H1 (cell line): Measurements from ENCODE around the gene ZNF516. TPM values are rescaled to one million over a fixed set of nuclear protein-coding genes. Genes with fewer than 3 reads are reported as not detected.

Experiments
- CTCF ChIA-PET: fragments of 300-600 bp; sonication (Branson Sonifier 250); formaldehyde crosslinking; loops from one replicate; lab custom pipeline; 2021; ENCODE audit not compliant: partially characterized antibody; lab: Charles Lee
- POLR2A ChIA-PET: fragments of 300-600 bp; sonication (Branson Sonifier 250); formaldehyde crosslinking; loops from one replicate; lab custom pipeline; 2021; ENCODE audit warnings: inconsistent platforms; ENCODE audit not compliant: partially characterized antibody; lab: Charles Lee
- DNase-seq, 2 experiments: peaks; one replicate each; pipeline versions ENCODE4 v3.0.0 to v3.0.0-alpha.2; 2010 to 2022; ENCODE audit warnings: low spot score in 2 of 2, low read depth in 1 of 2, mixed read lengths in 1 of 2
- FAIRE-seq: peaks from 2 replicates; lab custom pipeline; 2011; peaks lifted over from hg19 to GRCh38; lab: Jason Lieb, UNC
- H2AFZ ChIP-seq: 2 replicates; pipeline ENCODE4 v1.8.1; 2012; ENCODE audit warnings: low read length, inconsistent platforms
- H2AK5ac ChIP-seq: 2 replicates; pipeline ENCODE4 v1.6.1; 2013; ENCODE audit warnings: low read depth, low read length
- H2BK120ac ChIP-seq: replicated peaks from 2 replicates; pipeline ENCODE3; 2013; ENCODE audit warnings: low read depth, low read length, inconsistent platforms
- H2BK12ac ChIP-seq: 2 replicates; pipeline ENCODE4 v1.6.1; 2013; ENCODE audit warnings: low read depth, low read length
- H2BK15ac ChIP-seq: 2 replicates; pipeline ENCODE4 v1.6.1; 2013; ENCODE audit warnings: low read length
- H2BK20ac ChIP-seq: 2 replicates; pipeline ENCODE4 v1.6.1; 2013; ENCODE audit warnings: low read length
- H2BK5ac ChIP-seq: 2 replicates; pipeline ENCODE4 v1.6.1; 2013; ENCODE audit warnings: low read depth, low read length
- H3K14ac ChIP-seq: 2 replicates; pipeline ENCODE4 v1.6.1; 2013; ENCODE audit warnings: inconsistent platforms; ENCODE audit not compliant: insufficient read length
- H3K18ac ChIP-seq: 2 replicates; pipeline ENCODE4 v1.6.1; 2013; ENCODE audit warnings: low read length; ENCODE audit errors: extremely low read depth
- H3K23ac ChIP-seq: 2 replicates; pipeline ENCODE4 v1.6.1; 2013; ENCODE audit warnings: inconsistent platforms; ENCODE audit not compliant: insufficient read length
- H3K23me2 ChIP-seq: 2 replicates; pipeline ENCODE4 v1.6.1; 2013; ENCODE audit warnings: low read depth, low read length
- H3K27ac ChIP-seq: 2 replicates; pipeline ENCODE4 v1.6.1; 2011; ENCODE audit warnings: low read depth, low read length, inconsistent platforms
- H3K27me3 ChIP-seq, 4 experiments: replicated peaks in 1 of 4; 1 replicate in 1 of 4; 2 replicates in 3 of 4; pipeline versions ENCODE4 v1.6.1 to v1.8.1; 2011 to 2013; ENCODE audit warnings: low read length in 3 of 4, mild to moderate bottlenecking in 3 of 4, inconsistent platforms in 2 of 4, mixed read lengths in 2 of 4, moderate library complexity in 1 of 4; ENCODE audit not compliant: control insufficient read depth in 3 of 4, insufficient read depth in 3 of 4; ENCODE audit errors: extremely low read depth in 1 of 4
- H3K36me3 ChIP-seq, 4 experiments: 2 replicates each; pipeline versions ENCODE4 v1.6.1 to v1.8.1; 2011 to 2013; ENCODE audit warnings: mild to moderate bottlenecking in 4 of 4, low read length in 3 of 4, moderate library complexity in 2 of 4, control low read depth in 1 of 4, inconsistent platforms in 1 of 4; ENCODE audit not compliant: insufficient read depth in 4 of 4, control insufficient read depth in 2 of 4
- H3K4ac ChIP-seq: replicated peaks from 2 replicates; pipeline ENCODE3; 2013; ENCODE audit warnings: low read length, low read depth, mixed read lengths, inconsistent platforms; ENCODE audit not compliant: insufficient read length
- H3K4me1 ChIP-seq, 4 experiments: replicated peaks in 1 of 4; 1 replicate in 1 of 4; 2 replicates in 3 of 4; pipeline versions ENCODE4 v1.6.1 to v1.8.1; 2011 to 2013; ENCODE audit warnings: low read length in 3 of 4, inconsistent platforms in 2 of 4, mixed read lengths in 1 of 4; ENCODE audit not compliant: insufficient read depth in 4 of 4, control insufficient read depth in 3 of 4
- H3K4me2 ChIP-seq, 2 experiments: 2 replicates each; pipeline versions ENCODE4 v1.6.1 to v1.8.1; 2011 to 2013; ENCODE audit warnings: low read depth in 2 of 2, low read length in 2 of 2, control low read depth in 1 of 2, inconsistent platforms in 1 of 2, mild to moderate bottlenecking in 1 of 2; ENCODE audit not compliant: insufficient read depth in 1 of 2
- H3K4me3 ChIP-seq, 4 experiments: fragments of 200-600, 300-600 bp in 1 of 4; sonication (generic), shearing (Covaris generic), sonication (Bioruptor Twin) in 1 of 4; 2 replicates each; pipeline versions ENCODE4 v1.5.1 to v1.8.1; 2011 to 2016; ENCODE audit warnings: low read length in 4 of 4, low read depth in 3 of 4, control low read depth in 2 of 4, inconsistent platforms in 2 of 4, mild to moderate bottlenecking in 2 of 4, mixed read lengths in 1 of 4, moderate library complexity in 1 of 4; ENCODE audit not compliant: insufficient read depth in 2 of 4; ENCODE audit errors: extremely low read depth in 1 of 4
- H3K56ac ChIP-seq: replicated peaks from 2 replicates; pipeline ENCODE3; 2013; ENCODE audit warnings: low read depth, mild to moderate bottlenecking, mixed read lengths, low read length, inconsistent platforms; ENCODE audit not compliant: insufficient read length
- H3K79me1 ChIP-seq: 2 replicates; pipeline ENCODE4 v1.6.1; 2013; ENCODE audit warnings: low read depth, low read length, control low read depth
- H3K79me2 ChIP-seq, 2 experiments: 2 replicates each; pipeline versions ENCODE4 v1.6.1 to v1.8.1; 2012 to 2013; ENCODE audit warnings: low read length in 2 of 2, mild to moderate bottlenecking in 2 of 2, inconsistent platforms in 1 of 2; ENCODE audit not compliant: insufficient read depth in 2 of 2, control insufficient read depth in 1 of 2
- H3K9ac ChIP-seq, 4 experiments: replicated peaks in 1 of 4; 1 replicate in 1 of 4; 2 replicates in 3 of 4; pipeline versions ENCODE4 v1.6.1 to v1.8.1; 2011 to 2013; ENCODE audit warnings: low read depth in 3 of 4, low read length in 3 of 4, control low read depth in 2 of 4, mild to moderate bottlenecking in 2 of 4, moderate library complexity in 2 of 4, inconsistent platforms in 1 of 4; ENCODE audit errors: extremely low read depth in 1 of 4
- H3K9me3 ChIP-seq, 2 experiments: 2 replicates each; pipeline versions ENCODE4 v1.6.1 to v1.8.1; 2012 to 2013; ENCODE audit warnings: mild to moderate bottlenecking in 2 of 2, moderate library complexity in 2 of 2, control low read depth in 1 of 2, inconsistent platforms in 1 of 2, low read depth in 1 of 2, low read length in 1 of 2, mixed read lengths in 1 of 2; ENCODE audit not compliant: insufficient read depth in 2 of 2
- H4K20me1 ChIP-seq, 2 experiments: replicated peaks in 1 of 2; 2 replicates each; pipeline versions ENCODE3 to v1.8.1; 2011 to 2013; ENCODE audit warnings: inconsistent platforms in 2 of 2, low read length in 2 of 2, mild to moderate bottlenecking in 1 of 2; ENCODE audit not compliant: insufficient read depth in 2 of 2, control insufficient read depth in 1 of 2
- H4K5ac ChIP-seq: 2 replicates; pipeline ENCODE4 v1.6.1; 2013; ENCODE audit warnings: low read length, low read depth, mixed read lengths, inconsistent platforms; ENCODE audit not compliant: insufficient read length
- H4K8ac ChIP-seq: 2 replicates; pipeline ENCODE4 v1.8.0; 2013; ENCODE audit warnings: mild to moderate bottlenecking, moderate library complexity, low read length, inconsistent platforms; ENCODE audit not compliant: insufficient read depth; ENCODE audit errors: extremely low read depth
- H4K91ac ChIP-seq: replicated peaks from 2 replicates; pipeline ENCODE3; 2013; ENCODE audit warnings: low read length, mixed read lengths, inconsistent platforms; ENCODE audit not compliant: insufficient read length
- CEBPB ChIP-seq: IDR thresholded peaks from 2 replicates; pipeline ENCODE4 v1.6.1; 2012; ENCODE audit warnings: low read depth, low read length
- E2F6 ChIP-seq: IDR thresholded peaks from 2 replicates; pipeline ENCODE4 v1.6.1; 2012; ENCODE audit warnings: inconsistent platforms
- JUN ChIP-seq: IDR thresholded peaks from 2 replicates; pipeline ENCODE4 v1.6.1; 2011; ENCODE audit warnings: low read depth, mild to moderate bottlenecking, improper control_type of control experiment, low read length
- KDM1A ChIP-seq: fragments of 200-600, 300-600 bp; sonication (generic); IDR thresholded peaks from 2 replicates; pipeline ENCODE4 v1.7.1; 2016; ENCODE audit warnings: mild to moderate bottlenecking, low read length, borderline replicate concordance
- MAFK ChIP-seq: IDR thresholded peaks from 2 replicates; pipeline ENCODE4 v1.6.1; 2012; ENCODE audit warnings: low read depth, mild to moderate bottlenecking, improper control_type of control experiment, low read length
- NANOG ChIP-seq: IDR thresholded peaks from 2 replicates; pipeline ENCODE4 v1.6.1; 2011; ENCODE audit warnings: low read length, low read depth, mild to moderate bottlenecking, inconsistent platforms; ENCODE audit not compliant: insufficient read depth, poor library complexity, severe bottlenecking
- POU5F1 ChIP-seq: IDR thresholded peaks from 2 replicates; pipeline ENCODE4 v1.6.1; 2011; ENCODE audit warnings: low read depth, mild to moderate bottlenecking, low read length, moderate library complexity
- RFX5 ChIP-seq: IDR thresholded peaks from 2 replicates; pipeline ENCODE4 v1.6.1; 2011; ENCODE audit warnings: low read depth, low read length, improper control_type of control experiment, borderline replicate concordance
- RNF2 ChIP-seq: fragments of 200-900, 300-1000 bp; sonication (generic); IDR thresholded peaks from 2 replicates; pipeline ENCODE4 v1.7.1; 2016; ENCODE audit warnings: borderline replicate concordance, low read depth, mild to moderate bottlenecking, antibody characterized with exemption, low read length; ENCODE audit not compliant: poor library complexity, severe bottlenecking; ENCODE audit errors: missing control alignments
- SIRT6 ChIP-seq: IDR thresholded peaks from one replicate; pipeline ENCODE4 v1.7.1; 2012; ENCODE audit warnings: low read length, inconsistent platforms
- SIX5 ChIP-seq: IDR thresholded peaks from 2 replicates; pipeline ENCODE4 v1.6.1; 2011; ENCODE audit warnings: mild to moderate bottlenecking, low read depth, low read length
- TAF1 ChIP-seq: IDR thresholded peaks from 2 replicates; pipeline ENCODE4 v1.6.1; 2011; ENCODE audit warnings: mild to moderate bottlenecking, low read depth, low read length
- TAF7 ChIP-seq: optimal IDR thresholded peaks from 2 replicates; pipeline ENCODE3; 2011; ENCODE audit warnings: low read depth, mild to moderate bottlenecking, inconsistent platforms, low read length, moderate library complexity, borderline replicate concordance
- ZNF274 ChIP-seq: IDR thresholded peaks from 2 replicates; pipeline ENCODE4 v1.7.0; 2012; ENCODE audit warnings: low read length, borderline replicate concordance; ENCODE audit errors: extremely low read depth
- WGBS, 2 experiments: shearing (Covaris generic) in 1 of 2; methylation state at CpG; one replicate each; pipeline versions ENCODE4 v1.1.6 to v1.1.7; 2013 to 2015; ENCODE audit warnings: low lambda C conversion rate in 2 of 2, mixed read lengths in 2 of 2, inconsistent platforms in 1 of 2, low coverage in 1 of 2, missing lambda C conversion rate in 1 of 2; ENCODE audit not compliant: insufficient replicate concordance in 2 of 2, insufficient coverage in 1 of 2, insufficient read length in 1 of 2; ENCODE audit errors: extremely low coverage in 1 of 2, missing lambda C conversion rate in 1 of 2; 5-methylcytosine and 5-hydroxymethylcytosine counted together
- polyA plus RNA-seq, 7 experiments: library from polyadenylated mRNA; depleted of rRNA in 3 of 7; stranded (reverse) in 5 of 7; unstranded in 2 of 7; fragments of >200 nt in 5 of 7; fragments of 200-250 nt in 2 of 7; gene quantifications; 1 replicate in 5 of 7; 2 replicates in 1 of 7; 4 replicates in 1 of 7; pipeline versions ENCODE4 v1.2.1 to v1.2.3, GENCODE V29; 2011 to 2013; ENCODE audit warnings: missing spikeins in 2 of 7, mixed read lengths in 2 of 7
- total RNA-seq: library from RNA; stranded (reverse); fragmentation: NEBNext Ultra II Directional; extraction: Animal tissue kit (Norgen Biotek cat#: 25700); gene quantifications from 2 replicates; pipeline ENCODE4 v1.2.1, GENCODE V29; 2021

ZNF516 gene
- total and polyA plus RNA-seq, 2 of the 8 experiments (the other 6 are each of a cell fraction or from before 2014, with no cell fraction given) = 7.3 to 17.0 TPM

DNA sequence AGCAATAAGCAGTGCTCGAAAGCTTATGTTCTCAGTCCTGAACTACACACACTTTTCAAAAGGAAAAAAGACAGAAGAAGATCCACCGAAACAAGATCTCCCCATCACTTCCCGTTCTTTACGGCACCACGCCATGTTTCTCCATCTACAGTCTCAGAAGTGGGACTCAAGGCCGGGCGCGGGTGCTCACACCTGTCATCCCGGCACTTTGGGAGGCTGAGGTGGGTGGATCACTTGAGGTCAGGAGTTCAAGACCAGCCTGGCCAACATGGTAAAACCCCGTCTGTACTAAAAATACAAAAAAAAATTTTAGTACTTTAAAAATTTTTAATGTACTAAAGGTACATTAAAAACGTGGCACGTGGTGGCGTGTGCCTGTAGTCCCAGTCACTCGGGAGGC, 31.2 kb downstream of the ZNF516 start:
- Histone ChIP-seq H3K79me1 (no peaks in the 10 kb centered on the region; the same call in 1 of the 2 replicates), H3K56ac (no peak overlapping the region), H2AFZ (no peak overlapping the region), H3K27ac (no peak overlapping the region), H3K4me3 (no peak overlapping the region), H3K23ac (no peak overlapping the region), H2BK15ac (no peak overlapping the region), H2BK120ac (no peak overlapping the region), H2BK5ac (no peak overlapping the region), H3K4me2 (no peak overlapping the region), H4K8ac (no peak overlapping the region), H3K9me3 (no peaks in the 10 kb centered on the region), H3K36me3 (peaks cover 0 to 2% (median 0%) of the 10 kb centered on the region in 4 experiments; a peak in 1 of 8 replicates), H3K79me2 (peaks cover 0 to 4% of the 10 kb centered on the region in 2 experiments; a peak in 1 of 4 replicates), H3K9ac (no peak overlapping the region), H3K27me3 (no peaks in the 10 kb centered on the region), H3K4me1 (peaks cover 0 to 2% (median 0%) of the 10 kb centered on the region in 4 experiments; a peak in 1 of 7 replicates), H4K91ac (no peak overlapping the region), H3K23me2 (no peaks in the 10 kb centered on the region), H3K4ac (no peak overlapping the region), H2BK12ac (no peak overlapping the region), H4K5ac (no peak overlapping the region), H4K20me1 (peaks cover 0 to 10% of the 10 kb centered on the region in 2 experiments), H3K14ac (no peak overlapping the region), H2BK20ac (no peak overlapping the region), H2AK5ac (no peak overlapping the region), H3K18ac (no peak overlapping the region)
- CTCF ChIA-PET = interaction anchor here (0.7 to 4.4 kb wide), 5 partner anchors 10 to 195 kb away, joined by 3 to 25 read pairs (median 3); no protein-coding TSS in a partner anchor
- DNase-seq (no peak), FAIRE-seq (no peak)
- 97% methylated on average over 14 of the region's 14 CpGs; no CpG with 5 or more reads in 1 of the 2 experiments for WGBS, 2 experiments
- POLR2A ChIA-PET = no interaction called here
- TF ChIP-seq ZNF274 (no peak), JUN (no peak), KDM1A (no peak), MAFK (no peak), CEBPB (no peak), POU5F1 (no peak), RNF2 (no peak), NANOG (no peak), SIRT6 (no peak), TAF1 (no peak), E2F6 (no peak), TAF7 (no peak), SIX5 (no peak), RFX5 (no peak)
